Erythroblast (primary cell): Measurements from ENCODE around the gene PDE5A.
"Not testable (repeated sequence)": the region's sequence is repeated elsewhere in the genome, so short reads cannot be mapped to it uniquely, and the experiment has no call there.

Experiments used
- DNase-seq, 2 experiments: peaks; one replicate each; lab custom pipeline; 2025; lab: John Stamatoyannopoulos, UW
- POLR2A ChIP-seq: IDR thresholded peaks from 2 replicates; pipeline ENCODE4 v1.6.1; 2011; ENCODE audit warnings: mild to moderate bottlenecking, low read length

PDE5A gene

DNA sequence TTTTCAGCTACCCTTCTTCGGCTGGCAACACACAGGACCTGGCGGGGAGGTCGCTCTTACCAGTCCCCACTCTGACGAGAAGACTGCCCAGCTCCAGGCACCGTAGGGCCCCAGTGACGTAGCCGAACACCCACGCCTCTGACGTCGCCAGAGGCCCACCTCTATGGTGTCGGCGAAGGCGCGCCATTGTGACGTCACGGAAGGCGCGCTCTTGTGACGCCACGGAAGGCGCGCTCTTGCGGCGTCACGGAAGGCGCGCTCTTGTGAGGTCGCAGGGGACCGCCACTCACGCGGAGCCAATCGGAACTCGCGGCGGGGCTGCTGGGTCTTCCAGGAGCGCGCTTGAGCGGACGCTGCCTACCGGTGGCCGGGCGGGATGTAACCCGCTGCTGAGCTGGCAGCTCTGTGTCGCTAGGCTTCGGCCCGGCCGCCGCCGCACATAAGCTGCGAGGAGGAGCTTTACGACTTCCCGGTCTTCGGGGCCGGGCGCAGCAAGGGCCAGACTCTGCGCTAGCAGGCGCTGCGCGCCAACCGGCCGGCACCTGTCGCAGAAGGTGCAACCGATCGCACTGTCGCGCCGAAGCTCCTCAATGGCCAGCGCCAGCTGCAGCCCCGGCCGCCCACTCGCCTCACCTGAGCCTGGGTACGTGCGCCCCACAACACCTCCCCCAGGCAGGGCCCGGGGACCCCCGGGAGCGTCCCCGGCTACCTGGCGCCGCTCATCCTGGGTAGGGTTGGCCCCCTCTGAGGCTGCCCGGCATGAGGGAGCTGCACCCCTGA, 173.9 kb downstream of the PDE5A start:
- peak; percentile 92 for TF ChIP-seq POLR2A
- peak; percentile 99 for DNase-seq

DNA sequence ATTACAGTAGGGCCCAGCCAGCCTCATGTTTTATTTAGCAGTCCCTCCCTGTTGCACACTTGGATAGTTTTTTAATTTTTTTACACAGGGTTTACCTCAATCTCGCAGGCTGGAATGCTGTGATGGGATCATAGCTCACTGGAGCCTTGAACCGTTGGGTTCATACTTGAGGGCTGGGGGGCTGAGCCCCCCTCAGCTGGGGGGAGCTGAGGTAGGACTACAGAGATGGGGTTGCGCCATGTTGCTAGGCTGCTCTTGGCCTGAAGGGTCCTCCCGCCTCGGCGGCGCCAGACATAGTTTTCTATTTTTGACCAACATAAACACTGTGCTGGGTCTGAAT, 174.5 kb downstream of the PDE5A start:
- DNase-seq: not testable (repeated sequence)

DNA sequence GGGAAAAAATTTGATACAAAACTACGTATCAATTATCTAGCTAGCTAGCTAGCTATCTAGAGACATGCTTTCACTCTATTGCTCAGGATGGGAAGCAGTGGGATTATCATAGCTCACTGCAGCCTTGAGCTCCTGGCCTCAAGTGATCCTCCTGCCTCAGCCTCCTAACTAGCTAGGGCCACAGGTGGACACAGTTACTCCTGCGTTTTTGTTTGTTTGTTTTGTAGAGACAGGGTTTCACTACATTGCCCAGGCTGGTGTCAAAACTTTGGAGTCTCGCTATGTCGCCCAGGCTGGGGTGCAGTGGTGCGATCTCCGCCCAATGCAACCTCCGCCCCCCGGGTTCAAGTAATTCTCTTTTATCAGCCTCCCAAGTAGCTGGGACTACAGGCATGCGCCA, 175.3 kb downstream of the PDE5A start:
- not testable (repeated sequence) for DNase-seq

DNA sequence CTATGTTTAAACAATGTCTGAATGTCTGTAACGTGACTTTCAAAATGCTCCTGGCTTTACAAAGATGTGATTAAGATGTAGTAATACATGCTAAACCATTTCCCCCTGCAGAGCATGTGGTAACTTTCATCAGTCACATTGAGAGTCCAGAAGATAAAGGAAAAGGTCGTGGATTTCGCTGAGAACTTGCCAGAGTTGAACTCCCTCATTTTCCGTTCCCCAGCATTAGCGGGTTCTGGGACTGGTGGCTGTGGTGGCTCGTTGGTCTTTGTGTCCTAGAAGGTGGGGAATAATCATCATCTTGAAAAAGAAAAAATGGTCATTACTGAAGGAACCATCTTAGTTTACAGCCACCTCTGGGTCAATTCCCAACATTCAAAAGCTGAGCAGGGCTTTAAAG, 178.8 kb downstream of the PDE5A start:
- not testable (repeated sequence) for DNase-seq
